ENCODE data around the gene CRYBA2. TPM values are rescaled to one million over a fixed set of nuclear protein-coding genes. Genes with fewer than 3 reads are reported as not detected.

CRYBA2 gene
- polyA plus RNA-seq, 1 experiment = 0.26 TPM

DNA sequence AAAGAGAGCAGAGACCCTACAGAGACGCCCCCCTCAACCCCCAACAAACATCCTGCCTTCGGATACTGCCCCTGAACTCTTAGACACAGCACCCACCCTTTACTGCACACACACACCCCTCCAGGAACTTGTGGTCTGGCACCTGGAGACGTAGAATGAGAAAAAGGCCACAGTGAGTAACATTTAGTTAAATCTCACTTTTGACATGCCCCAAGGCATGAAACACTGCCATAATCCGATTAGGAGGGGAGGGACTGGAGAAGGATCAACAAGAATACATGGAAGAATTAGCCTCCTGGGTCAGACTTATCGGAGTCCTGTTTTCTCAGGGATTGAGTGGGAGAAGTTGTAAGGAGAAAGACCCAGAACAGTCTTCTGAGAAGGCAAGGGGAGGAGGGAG lies 29.6 kb downstream of the CRYBA2 start:
- no peak overlapping the region for H3K4me3 ChIP-seq (ENCODE audit: low read depth, low read length)
- peaks cover 25% of the 10 kb centered on the region for H3K27me3 ChIP-seq (ENCODE audit: control insufficient read depth, insufficient read depth, low read length)
- DNase-seq (ENCODE audit: low read depth) = no peak
- TF ChIP-seq, protein P1, sequence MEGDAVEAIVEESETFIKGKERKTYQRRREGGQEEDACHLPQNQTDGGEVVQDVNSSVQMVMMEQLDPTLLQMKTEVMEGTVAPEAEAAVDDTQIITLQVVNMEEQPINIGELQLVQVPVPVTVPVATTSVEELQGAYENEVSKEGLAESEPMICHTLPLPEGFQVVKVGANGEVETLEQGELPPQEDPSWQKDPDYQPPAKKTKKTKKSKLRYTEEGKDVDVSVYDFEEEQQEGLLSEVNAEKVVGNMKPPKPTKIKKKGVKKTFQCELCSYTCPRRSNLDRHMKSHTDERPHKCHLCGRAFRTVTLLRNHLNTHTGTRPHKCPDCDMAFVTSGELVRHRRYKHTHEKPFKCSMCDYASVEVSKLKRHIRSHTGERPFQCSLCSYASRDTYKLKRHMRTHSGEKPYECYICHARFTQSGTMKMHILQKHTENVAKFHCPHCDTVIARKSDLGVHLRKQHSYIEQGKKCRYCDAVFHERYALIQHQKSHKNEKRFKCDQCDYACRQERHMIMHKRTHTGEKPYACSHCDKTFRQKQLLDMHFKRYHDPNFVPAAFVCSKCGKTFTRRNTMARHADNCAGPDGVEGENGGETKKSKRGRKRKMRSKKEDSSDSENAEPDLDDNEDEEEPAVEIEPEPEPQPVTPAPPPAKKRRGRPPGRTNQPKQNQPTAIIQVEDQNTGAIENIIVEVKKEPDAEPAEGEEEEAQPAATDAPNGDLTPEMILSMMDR (IDR thresholded peaks at IDR 0.05; ENCODE audit: insufficient read depth, low read depth, low read length) = no peak
- no peaks in the 10 kb centered on the region for H3K36me3 ChIP-seq (ENCODE audit: control insufficient read depth, insufficient read depth, low read length)
- ChIA-PET POLR2A (no interaction called here), CTCF (interaction anchor here (1.2 to 6.0 kb wide), 2 partner anchors 17 to 31 kb away, joined by 3 to 44 read pairs; no protein-coding TSS in a partner anchor)

DNA sequence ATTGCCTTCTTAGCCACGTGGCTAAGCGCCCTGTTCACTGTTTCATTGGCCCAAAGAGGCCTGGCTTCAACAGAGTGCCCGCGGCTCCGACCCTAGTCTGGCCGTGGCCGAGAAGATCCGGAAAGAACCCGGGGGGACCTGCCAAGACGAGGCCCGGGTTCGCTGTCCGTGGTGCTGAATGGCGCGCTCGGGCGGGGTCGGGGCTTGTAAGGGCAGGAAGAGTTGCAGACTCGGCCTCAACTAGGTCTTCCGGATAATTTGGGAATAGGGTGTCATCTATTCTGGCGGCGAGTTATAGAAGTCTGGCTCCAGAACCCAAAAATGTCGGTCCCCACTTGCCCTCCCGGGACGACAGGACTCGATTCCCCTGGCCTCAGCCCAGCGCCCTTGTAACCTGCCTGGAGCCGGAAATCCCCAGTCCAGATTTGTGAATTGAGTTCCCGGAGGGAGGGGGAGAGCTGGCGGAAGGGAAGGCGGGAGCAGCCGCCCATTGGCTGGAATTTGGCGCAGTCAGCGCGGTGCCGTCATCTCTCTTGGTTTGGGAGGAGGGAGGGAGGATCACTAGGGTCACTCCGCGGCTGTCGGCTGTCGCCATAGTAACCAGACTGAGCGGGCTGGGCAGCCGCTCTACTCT lies 30.2 kb downstream of the CRYBA2 start:
- no peak for DNase-seq (ENCODE audit: low read depth)
- no peaks in the 10 kb centered on the region for H3K36me3 ChIP-seq (ENCODE audit: control insufficient read depth, insufficient read depth, low read length)
- TF ChIP-seq, protein P1 (IDR thresholded peaks at IDR 0.05; ENCODE audit: insufficient read depth, low read depth, low read length) = no peak
- H3K27me3 ChIP-seq (ENCODE audit: control insufficient read depth, insufficient read depth, low read length) = peaks cover 29% of the 10 kb centered on the region
- H3K4me3 ChIP-seq (ENCODE audit: low read depth, low read length) = peak overlapping the region; percentile 8; the same call in 1 of the 2 replicates
- ChIA-PET CTCF (interaction anchor here (6.0 kb wide), 1 partner anchor 18 kb away, joined by 44 read pairs; no protein-coding TSS in a partner anchor), POLR2A (no interaction called here)

DNA sequence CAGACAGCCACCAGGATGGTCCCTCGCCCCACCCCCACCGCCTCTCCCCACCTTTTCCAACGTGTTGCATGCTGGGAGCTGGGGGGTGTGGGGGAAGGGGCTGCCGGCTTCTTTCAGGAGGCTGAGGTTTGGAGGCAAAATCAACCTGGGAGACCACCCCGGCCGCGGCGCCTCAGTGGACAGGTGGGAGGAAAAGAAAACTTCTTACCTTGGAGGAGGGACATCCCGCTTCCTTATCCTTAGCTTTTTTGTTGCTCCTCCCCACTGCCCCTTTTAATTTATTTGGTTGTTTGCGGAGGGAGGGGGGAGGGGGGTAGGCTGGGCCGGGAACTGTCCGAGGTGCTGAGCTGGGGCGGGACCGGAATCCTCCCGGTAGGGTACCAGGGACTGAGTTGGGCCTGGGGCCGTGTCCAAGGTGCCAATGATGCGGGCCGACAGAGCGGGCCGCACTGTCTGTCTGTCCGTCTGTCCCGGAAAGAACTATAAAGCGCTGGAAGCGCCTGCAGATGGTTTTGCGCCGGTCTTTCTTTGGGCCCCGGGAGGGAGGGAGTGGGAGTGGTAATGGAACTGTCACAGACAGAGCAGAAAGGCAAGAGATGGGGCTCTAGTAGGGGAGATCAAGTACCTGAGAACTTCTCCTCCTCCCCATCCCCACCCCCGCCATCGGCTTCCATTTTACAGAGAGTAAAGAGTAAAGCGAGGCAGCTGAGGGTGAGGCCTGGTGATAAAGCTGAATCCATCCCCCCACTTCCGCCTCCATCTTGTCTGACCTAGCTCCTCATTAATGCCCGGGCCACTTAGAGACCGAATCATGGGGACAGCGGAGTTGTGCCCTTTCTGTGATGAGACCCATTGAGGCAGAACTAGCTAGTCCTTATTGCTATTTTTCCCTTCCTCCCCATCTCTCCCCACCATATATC lies 31.3 kb downstream of the CRYBA2 start:
- DNase-seq (ENCODE audit: low read depth) = no peak
- peaks cover 37% of the 10 kb centered on the region for H3K27me3 ChIP-seq (ENCODE audit: control insufficient read depth, insufficient read depth, low read length)
- H3K36me3 ChIP-seq (ENCODE audit: control insufficient read depth, insufficient read depth, low read length) = no peaks in the 10 kb centered on the region
- ChIA-PET POLR2A (no interaction called here), CTCF (interaction anchor here (1.0 kb wide), 1 partner anchor 18 kb away, joined by 3 read pairs; no protein-coding TSS in a partner anchor)
- no peak overlapping the region for H3K4me3 ChIP-seq (ENCODE audit: low read depth, low read length)
- TF ChIP-seq, protein P1 (IDR thresholded peaks at IDR 0.05; ENCODE audit: insufficient read depth, low read depth, low read length) = no peak

DNA sequence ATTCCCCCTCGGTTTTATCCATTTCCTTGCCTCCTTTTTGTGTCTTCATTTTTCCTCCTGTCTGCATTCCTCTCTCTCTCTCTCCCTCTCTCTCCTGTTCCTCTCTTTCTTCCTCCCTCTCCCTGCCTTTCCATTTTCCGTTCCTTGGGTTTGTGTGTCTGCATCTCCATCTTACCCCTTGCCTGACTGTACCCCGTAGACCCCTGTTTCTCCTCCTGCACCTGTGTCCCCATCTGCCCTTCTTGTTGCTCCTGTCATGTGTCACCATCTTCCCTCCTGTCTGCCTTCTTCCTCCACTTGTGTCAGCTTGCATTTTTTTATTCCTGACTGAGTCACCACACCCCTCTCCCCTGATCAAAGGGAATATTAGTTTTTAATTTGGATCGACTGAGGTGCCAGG lies 32.0 kb downstream of the CRYBA2 start:
- H3K36me3 ChIP-seq (ENCODE audit: control insufficient read depth, insufficient read depth, low read length) = no peaks in the 10 kb centered on the region
- ChIA-PET POLR2A (no interaction called here), CTCF (interaction anchor here (1.0 kb wide), 1 partner anchor 19 kb away, joined by 3 read pairs; no protein-coding TSS in a partner anchor)
- TF ChIP-seq, protein P1 (IDR thresholded peaks at IDR 0.05; ENCODE audit: insufficient read depth, low read depth, low read length) = no peak
- no peak overlapping the region for H3K4me3 ChIP-seq (ENCODE audit: low read depth, low read length)
- H3K27me3 ChIP-seq (ENCODE audit: control insufficient read depth, insufficient read depth, low read length) = peaks cover 40% of the 10 kb centered on the region
- no peak for DNase-seq (ENCODE audit: low read depth)
